BLaER1 treated with 17β-estradiol and CSF1 and Interleukin-3, amounts not matched to agents 10 nM and 100 nM (cell line): Measurements from ENCODE around the gene STRIT1.
"Not testable (repeated sequence)": the region's sequence is repeated elsewhere in the genome, so short reads cannot be mapped to it uniquely, and the experiment has no call there.

ENCODE experiments used
- H3K27ac ChIP-seq, 11 experiments: shearing (Covaris generic); formaldehyde crosslinking; 2 replicates each; pipeline ENCODE4 v1.8.1; 2022
- H3K27me3 ChIP-seq, 11 experiments: shearing (Covaris generic); formaldehyde crosslinking; 2 replicates each; pipeline ENCODE4 v1.8.1; 2022
- H3K36me3 ChIP-seq, 11 experiments: shearing (Covaris generic); formaldehyde crosslinking; 2 replicates each; pipeline ENCODE4 v1.8.1; 2022
- H3K4me1 ChIP-seq, 10 experiments: shearing (Covaris generic); formaldehyde crosslinking; 2 replicates each; pipeline ENCODE4 v1.8.1; 2022
- H3K4me2 ChIP-seq, 11 experiments: shearing (Covaris generic); formaldehyde crosslinking; 2 replicates each; pipeline ENCODE4 v1.8.1; 2022
- H3K4me3 ChIP-seq, 10 experiments: shearing (Covaris generic); formaldehyde crosslinking; 2 replicates each; pipeline ENCODE4 v1.8.1; 2022
- H3K9ac ChIP-seq, 11 experiments: shearing (Covaris generic); formaldehyde crosslinking; 2 replicates each; pipeline ENCODE4 v1.8.1; 2022
- H3K9me3 ChIP-seq, 11 experiments: shearing (Covaris generic); formaldehyde crosslinking; replicated peaks in 1 of 11; 2 replicates each; pipeline ENCODE4 v1.8.1; 2022
- H4K20me1 ChIP-seq, 11 experiments: shearing (Covaris generic); formaldehyde crosslinking; 2 replicates each; pipeline ENCODE4 v1.8.1; 2022
- Cebpa-rat ChIP-seq, 11 experiments: shearing (Covaris generic); IDR thresholded peaks; 2 replicates each; pipeline ENCODE4 v1.8.1; 2022

Gene STRIT1

DNA sequence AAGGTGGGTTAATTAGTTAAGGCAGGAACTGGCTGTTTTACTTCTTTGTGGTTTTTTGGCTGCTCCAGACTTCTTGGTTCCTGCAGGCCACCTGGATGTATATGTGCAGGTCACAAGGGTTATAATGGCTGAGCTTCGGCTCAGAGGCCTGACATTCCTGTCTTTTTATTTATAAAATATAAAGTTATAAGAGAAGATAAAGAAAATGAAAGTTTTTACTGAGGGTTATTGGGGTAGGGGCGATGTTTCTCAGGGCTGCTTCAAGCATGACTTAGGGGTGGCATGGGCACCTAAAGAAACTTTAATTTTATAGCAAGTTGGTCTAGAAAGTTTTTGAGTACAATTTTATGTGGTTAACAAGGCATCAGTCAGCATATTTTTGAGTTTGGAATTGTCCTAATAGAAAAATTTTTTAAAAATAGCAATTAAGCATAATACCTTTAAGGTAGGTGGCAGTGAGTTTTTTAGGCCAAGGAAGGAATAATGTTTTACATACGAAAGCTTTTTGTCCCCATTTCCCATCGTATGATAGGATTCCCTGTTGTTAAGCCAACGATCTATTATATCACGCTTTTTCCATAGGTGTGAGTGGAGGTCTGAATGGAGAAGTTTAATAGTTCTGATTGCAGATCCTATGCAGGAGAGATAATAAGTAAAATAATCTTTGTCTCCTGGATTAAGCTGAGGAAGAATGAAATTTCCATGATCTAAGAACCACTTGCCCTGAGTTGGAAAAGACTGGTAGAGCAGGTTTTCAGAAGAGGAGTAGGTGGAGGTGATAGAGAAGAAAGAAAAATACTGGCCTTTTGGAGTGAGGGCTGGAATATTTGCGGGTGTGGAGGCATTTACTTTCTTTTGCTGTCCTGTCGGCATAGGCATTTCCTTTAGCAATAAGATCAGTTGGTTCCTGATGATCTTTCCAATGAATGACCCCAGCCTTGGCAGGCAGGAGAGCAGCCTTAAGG is 10.1 kb downstream of the STRIT1 start:
- H3K36me3 ChIP-seq, result no peaks in the 10 kb centered on the region
- H3K9me3 ChIP-seq, result peaks cover 0 to 30% (median 13%) of the 10 kb centered on the region in 11 experiments; a peak in 15 of 22 replicates
- H3K4me2 ChIP-seq, result peak overlapping the region in 6 of 11 experiments; percentile 15 to 61 (median 44); a peak in 10 of 22 replicates
- no peak overlapping the region for H3K4me3 ChIP-seq
- H4K20me1 ChIP-seq, result no peaks in the 10 kb centered on the region
- peaks cover 0 to 18% (median 11%) of the 10 kb centered on the region in 10 experiments; a peak in 10 of 20 replicates for H3K4me1 ChIP-seq
- no peak overlapping the region for H3K9ac ChIP-seq
- no peaks in the 10 kb centered on the region for H3K27me3 ChIP-seq
- TF ChIP-seq Cebpa-rat (IDR thresholded peaks at IDR 0.05), result no peak
- H3K27ac ChIP-seq, result no peak overlapping the region

DNA sequence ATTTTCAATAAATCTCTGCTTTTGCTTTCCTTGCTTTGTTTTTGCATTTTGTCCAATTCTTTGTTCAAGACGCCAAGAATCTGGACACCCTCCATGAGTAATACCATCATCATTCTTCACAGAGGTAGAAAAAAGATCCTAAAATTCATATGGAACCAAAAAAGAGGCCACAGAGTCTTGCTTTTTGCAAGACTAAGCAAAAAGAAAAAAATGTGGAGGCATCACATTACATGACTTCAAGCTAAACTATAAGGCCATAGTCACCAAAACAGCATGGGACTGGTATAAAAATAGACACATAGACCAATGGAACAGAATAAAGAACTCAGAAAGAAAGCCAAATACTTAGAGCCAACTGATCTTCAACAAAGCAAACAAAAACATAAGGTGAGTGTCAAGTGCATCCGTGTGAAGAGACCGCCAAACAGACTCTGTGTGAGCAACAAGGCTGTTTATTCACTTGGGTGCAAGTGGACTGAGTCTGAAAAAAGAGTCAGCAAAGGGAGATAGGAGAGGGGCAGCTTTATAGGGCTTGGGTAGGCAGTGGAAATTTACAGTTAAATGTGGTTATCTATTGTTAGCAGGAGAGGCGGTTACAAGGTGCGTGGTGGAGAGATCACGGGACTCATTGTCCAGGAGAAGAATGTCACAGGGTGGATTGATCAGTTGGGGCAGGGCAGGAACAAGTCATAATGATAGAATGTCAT is 10.9 kb downstream of the STRIT1 start:
- Histone ChIP-seq H3K9me3 (peaks cover 0 to 37% (median 15%) of the 10 kb centered on the region in 11 experiments; a peak in 15 of 22 replicates), H3K4me1 (peaks cover 0 to 18% (median 11%) of the 10 kb centered on the region in 10 experiments; a peak in 10 of 20 replicates), H3K4me3 (no peak overlapping the region), H3K4me2 (peak overlapping the region in 7 of 11 experiments; percentile 15 to 61 (median 43); a peak in 11 of 22 replicates), H3K36me3 (no peaks in the 10 kb centered on the region), H3K27ac (no peak overlapping the region), H4K20me1 (no peaks in the 10 kb centered on the region), H3K9ac (no peak overlapping the region), H3K27me3 (no peaks in the 10 kb centered on the region)
- TF ChIP-seq Cebpa-rat (IDR thresholded peaks at IDR 0.05), result no peak

DNA sequence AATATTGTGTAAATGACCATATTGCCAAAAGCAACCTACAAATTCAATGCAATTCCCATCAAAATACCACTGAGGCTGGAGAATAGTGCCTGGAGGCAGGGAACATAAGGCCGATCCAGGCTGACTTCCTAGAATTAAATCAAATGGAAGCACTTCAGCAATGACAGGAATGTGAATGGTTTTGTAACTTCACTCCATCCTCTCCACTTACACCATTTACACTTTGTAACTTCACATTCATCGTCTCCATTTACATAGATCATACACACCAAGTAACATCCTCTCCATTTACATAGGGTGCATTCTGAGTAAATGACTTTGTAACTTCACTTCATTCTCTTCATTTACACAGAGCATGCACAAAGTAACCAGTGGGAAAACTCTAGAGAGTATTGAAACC is 11.6 kb downstream of the STRIT1 start:
- no peak overlapping the region for H3K9ac ChIP-seq
- no peak overlapping the region for H3K4me3 ChIP-seq
- no peaks in the 10 kb centered on the region for H3K27me3 ChIP-seq
- peaks cover 0 to 37% (median 15%) of the 10 kb centered on the region in 11 experiments; a peak in 15 of 22 replicates for H3K9me3 ChIP-seq
- H3K36me3 ChIP-seq, result no peaks in the 10 kb centered on the region
- H3K27ac ChIP-seq, result no peak overlapping the region
- no peaks in the 10 kb centered on the region for H4K20me1 ChIP-seq
- peak overlapping the region in 6 of 11 experiments; percentile 35 to 61 (median 44); a peak in 8 of 22 replicates for H3K4me2 ChIP-seq
- no peak for TF ChIP-seq Cebpa-rat (IDR thresholded peaks at IDR 0.05)
- H3K4me1 ChIP-seq, result peaks cover 0 to 18% (median 11%) of the 10 kb centered on the region in 10 experiments; a peak in 10 of 20 replicates

DNA sequence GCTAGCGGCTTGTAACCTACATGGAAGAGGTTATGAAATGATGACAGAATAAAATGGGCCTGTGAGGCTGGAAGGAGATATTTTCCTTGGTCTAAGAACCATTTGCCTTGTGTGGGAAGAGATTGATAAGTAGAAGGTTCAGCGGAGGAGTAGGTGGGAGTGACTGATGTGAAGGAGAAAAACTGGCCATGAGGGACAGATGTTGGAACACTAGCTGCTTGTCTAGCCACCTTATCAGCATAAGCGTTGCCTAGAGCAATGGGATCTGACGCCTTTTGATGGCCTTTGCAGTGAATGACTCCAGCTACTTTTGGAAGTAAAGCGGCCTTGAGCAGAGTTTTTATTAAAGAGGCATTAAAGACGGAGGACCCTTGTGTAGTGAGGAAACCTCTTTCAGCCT is 17.4 kb downstream of the STRIT1 start:
- H3K9me3 ChIP-seq, result peaks cover 0 to 34% (median 16%) of the 10 kb centered on the region in 11 experiments; a peak in 17 of 22 replicates
- H4K20me1 ChIP-seq, H3K27ac ChIP-seq, H3K36me3 ChIP-seq, H3K27me3 ChIP-seq, H3K4me1 ChIP-seq, H3K4me2 ChIP-seq, H3K4me3 ChIP-seq, H3K9ac ChIP-seq: not testable (repeated sequence)

DNA sequence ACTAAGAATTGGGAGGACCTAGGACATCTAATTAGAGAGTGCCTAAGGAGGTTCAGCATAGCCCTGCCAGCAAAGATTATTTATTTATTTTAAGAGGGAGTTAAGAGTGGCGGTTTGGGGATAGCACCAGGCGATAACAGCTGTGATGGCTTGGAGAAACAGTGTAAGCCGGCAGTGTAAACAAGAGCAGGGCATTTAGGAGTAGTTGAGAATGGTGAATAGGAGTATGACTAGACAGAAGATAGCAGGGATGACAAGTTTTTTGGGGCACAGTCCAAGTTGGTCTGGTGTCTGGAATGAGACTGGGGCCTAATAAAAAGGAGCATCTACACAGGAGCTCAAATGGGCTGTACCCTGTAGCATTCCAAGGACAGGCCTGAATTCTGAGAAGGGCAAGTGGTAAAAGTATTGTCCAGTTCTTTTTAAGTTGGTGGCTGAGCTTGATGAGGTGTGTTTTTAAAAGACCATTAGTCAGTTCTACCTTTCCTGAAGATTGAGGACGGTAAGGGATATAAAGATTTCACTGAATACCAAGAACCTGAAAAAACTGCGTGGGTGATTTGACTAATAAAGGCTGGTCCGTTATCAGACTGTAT is 18.2 kb downstream of the STRIT1 start:
- H3K27ac ChIP-seq, H3K9ac ChIP-seq, H4K20me1 ChIP-seq, H3K27me3 ChIP-seq, H3K36me3 ChIP-seq, H3K4me1 ChIP-seq, H3K4me3 ChIP-seq, H3K4me2 ChIP-seq: not testable (repeated sequence)
- H3K9me3 ChIP-seq, result peaks cover 0 to 26% (median 16%) of the 10 kb centered on the region in 11 experiments; a peak in 17 of 22 replicates

DNA sequence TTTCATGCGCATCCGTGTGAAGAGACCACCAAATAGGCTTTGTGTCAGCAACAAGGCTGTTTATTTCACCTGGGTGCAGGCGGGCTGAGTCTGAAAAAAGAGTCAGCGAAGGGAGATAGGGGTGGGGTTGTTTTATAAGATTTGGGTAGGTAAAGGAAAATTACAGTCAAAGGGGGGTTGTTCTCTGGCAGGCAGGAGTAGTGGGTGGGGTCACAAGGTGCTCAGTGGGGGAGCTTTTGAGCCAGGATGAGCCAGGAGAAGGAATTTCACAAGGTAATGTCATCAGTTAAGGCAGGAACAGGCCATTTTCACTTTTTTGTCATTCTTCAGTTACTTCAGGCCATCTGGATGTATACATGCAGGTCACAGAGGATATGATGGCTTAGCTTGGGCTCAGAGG is 19.0 kb downstream of the STRIT1 start:
- H3K36me3 ChIP-seq, H3K9ac ChIP-seq, H3K4me2 ChIP-seq, H3K4me1 ChIP-seq, H4K20me1 ChIP-seq, H3K27ac ChIP-seq, H3K27me3 ChIP-seq, H3K4me3 ChIP-seq: not testable (repeated sequence)
- peaks cover 0 to 18% (median 10%) of the 10 kb centered on the region in 11 experiments; a peak in 16 of 22 replicates for H3K9me3 ChIP-seq

DNA sequence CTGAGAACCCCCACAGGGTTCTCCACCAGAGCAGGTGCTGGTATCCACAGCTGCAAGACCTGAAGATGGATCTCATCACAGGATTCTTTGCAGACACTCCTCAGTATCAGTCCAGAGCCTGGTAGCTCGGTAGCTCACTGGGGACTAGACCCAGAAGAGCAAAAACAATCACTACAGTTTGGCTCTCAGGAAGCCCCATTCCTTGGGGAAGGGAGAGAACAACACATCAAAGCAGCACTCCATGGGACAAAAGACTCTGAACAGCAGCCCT is 22.2 kb downstream of the STRIT1 start:
- H3K27ac ChIP-seq, result no peak overlapping the region
- peaks cover 0 to 11% (median 0%) of the 10 kb centered on the region in 11 experiments; a peak in 8 of 22 replicates for H3K9me3 ChIP-seq
- no peaks in the 10 kb centered on the region for H3K27me3 ChIP-seq
- peaks cover 0 to 9% (median 5%) of the 10 kb centered on the region in 10 experiments; a peak in 6 of 20 replicates for H3K4me1 ChIP-seq
- no peak for TF ChIP-seq Cebpa-rat (IDR thresholded peaks at IDR 0.05)
- no peak overlapping the region for H3K4me3 ChIP-seq
- no peaks in the 10 kb centered on the region for H3K36me3 ChIP-seq
- H3K9ac ChIP-seq, result no peak overlapping the region
- peak overlapping the region in 5 of 11 experiments; percentile 19 to 33 (median 24); a peak in 4 of 22 replicates for H3K4me2 ChIP-seq
- H4K20me1 ChIP-seq, result no peaks in the 10 kb centered on the region

DNA sequence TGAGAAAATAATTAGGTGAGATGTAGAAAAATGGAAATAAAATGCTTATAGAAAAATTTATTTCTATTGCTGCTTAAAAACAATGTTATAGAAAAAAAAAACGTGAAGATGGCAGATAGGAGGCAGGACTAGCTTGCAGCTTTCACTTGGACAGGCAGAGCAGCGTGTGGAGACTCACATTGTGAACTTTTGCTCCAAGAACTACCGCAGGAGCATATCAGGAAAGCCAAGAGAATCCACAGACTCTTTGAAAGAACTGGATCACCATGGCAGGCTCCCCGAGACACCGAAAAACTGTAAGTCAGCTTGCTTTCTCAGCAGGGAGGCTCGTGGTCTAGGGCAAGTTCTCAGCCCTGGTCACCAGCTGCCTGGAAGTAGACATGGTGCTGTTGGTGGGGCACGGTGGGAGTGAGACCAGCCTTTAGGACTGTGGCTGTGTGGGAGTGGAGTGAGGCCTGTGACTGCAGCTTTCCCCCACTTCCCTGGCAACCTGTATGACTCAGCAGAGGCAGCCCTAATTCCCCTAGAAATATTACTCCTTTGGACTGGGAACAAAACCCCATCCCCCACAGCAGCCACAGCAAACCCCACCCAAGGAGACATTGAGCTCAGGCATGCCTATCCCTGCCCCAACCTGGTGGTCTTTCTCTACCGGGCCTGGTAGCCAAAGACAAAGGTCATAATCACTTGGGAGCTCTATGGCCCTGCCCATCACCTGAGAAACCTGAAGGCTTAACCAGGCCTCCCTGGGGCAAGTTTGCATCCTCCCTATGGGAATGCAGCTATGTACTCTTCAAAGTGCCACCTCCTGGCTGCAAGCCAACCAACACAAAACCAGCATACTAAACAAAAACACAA is 22.8 kb downstream of the STRIT1 start:
- peak overlapping the region in 5 of 11 experiments; percentile 19 to 33 (median 24); a peak in 4 of 22 replicates for H3K4me2 ChIP-seq
- peaks cover 0 to 11% (median 0%) of the 10 kb centered on the region in 11 experiments; a peak in 8 of 22 replicates for H3K9me3 ChIP-seq
- H4K20me1 ChIP-seq, result no peaks in the 10 kb centered on the region
- no peaks in the 10 kb centered on the region for H3K36me3 ChIP-seq
- no peaks in the 10 kb centered on the region for H3K27me3 ChIP-seq
- no peak overlapping the region for H3K27ac ChIP-seq
- H3K4me1 ChIP-seq, result peaks cover 0 to 9% (median 5%) of the 10 kb centered on the region in 10 experiments; a peak in 6 of 20 replicates
- TF ChIP-seq Cebpa-rat (IDR thresholded peaks at IDR 0.05), result no peak
- H3K9ac ChIP-seq, result no peak overlapping the region
- no peak overlapping the region for H3K4me3 ChIP-seq
